NCI-H82 treated with DMSO at 0.1 percent for 48 hours (cell line): ENCODE results near the gene SLC39A13.

Experiments
- DNase-seq: peaks from one replicate; lab custom pipeline; 2025; ENCODE audit not compliant: unreplicated experiment; lab: John Stamatoyannopoulos, UW

The SLC39A13 gene

DNA sequence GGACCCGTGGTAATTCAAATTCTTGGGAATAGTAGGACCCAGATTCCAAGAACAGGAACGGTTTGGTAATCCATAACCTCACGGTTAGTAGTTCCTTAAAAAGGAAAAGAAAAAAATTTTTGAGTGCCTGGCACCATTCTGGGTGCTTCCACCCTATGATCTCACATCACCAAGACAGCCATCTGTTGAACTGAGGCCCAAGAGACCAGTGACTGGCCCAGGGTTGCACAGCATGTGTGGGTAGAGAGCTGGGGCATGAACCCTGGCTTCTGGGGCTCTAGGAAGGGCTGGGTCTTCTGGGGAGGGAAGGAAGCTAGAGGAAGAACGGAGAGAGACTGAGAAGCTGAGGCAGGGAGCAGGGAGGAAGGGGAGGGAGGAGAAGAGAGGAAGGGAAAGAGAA lies 25.3 kb upstream of the SLC39A13 start:
- no peak for DNase-seq

- DNase-seq = no peak
Observed at GRCh38 chr11:47384498-47384897, 23.9 kb upstream of the SLC39A13 start.

DNA sequence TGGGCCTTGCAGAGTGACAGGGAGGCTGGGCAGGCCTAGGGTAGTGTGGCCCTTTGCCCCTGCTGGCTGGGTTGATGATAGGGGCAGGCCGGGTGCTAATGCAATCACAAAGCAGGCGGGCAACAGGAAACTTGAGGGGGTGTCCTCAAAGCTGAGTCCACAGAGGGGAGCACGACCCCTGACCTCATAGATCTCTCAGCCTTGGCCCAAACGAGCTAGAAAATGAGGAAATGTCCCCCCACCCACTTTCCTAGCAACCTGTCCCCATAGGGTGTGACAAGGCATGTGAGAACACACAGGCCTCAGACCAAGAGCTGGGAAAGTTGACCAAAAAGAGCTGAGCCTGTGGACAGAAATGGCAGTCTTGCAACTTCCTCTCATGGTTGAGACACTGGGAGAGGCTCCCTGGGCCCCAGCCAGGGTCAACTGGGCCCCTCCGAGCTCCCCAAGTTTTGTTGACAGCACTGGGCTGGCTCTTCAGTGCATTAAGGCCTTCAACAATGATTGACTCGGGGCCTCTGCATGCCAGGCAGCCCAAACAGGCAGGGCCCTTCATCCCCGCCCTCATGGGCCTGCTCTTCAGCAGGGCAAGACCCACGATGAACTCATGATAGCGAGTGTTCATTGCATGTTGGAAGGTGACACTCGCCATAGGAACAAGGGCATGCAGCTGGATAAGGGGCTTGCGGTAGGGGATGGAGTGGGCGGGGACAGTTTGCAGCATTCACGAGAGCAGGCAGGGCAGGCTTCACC lies 20.3 kb upstream of the SLC39A13 start:
- no peak for DNase-seq

DNA sequence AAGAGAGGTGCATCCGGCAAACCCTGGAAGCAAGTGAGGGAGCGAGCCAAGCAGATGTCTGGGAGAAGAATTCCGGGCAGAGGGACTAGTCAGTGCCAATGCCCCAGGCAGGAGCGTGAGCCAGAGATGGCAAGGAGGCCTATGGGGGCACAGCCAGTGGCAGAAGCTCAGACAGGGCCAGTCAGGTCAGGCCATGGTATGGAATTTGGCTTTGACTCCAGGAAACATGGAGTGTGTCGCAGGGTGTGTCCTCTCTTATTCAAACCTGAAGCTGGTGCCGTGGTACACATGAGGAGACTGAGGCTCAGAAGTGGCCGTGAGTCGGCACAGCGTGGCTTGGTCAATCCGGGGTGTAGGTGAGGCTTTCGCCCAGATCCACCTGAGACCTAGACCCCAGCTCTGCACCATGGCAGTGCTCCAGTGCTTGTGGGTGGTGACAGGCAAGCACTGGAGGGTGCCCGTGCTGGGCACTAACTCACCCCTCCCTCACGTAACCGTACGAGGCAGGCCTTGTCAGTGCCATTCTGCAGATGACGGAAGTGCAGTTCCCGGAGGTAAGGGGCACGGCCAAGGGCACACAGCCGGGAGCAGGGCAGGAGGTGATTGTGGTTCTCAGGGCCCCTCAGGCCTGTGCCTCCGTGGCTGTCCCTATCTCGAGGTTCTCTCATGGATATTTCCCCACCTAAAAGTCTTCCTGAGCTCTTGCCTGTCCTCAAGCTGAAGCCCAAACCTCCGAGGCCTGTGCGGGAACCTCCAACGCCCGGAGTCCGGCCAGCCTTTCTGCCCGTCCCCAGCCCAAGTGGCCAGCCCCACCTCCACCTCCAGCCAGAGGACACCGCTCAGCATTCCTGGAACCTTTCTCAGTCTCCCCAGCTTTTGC lies 19.5 kb upstream of the SLC39A13 start:
- DNase-seq = no peak

- no peak for DNase-seq
Observed at GRCh38 chr11:47389577-47390421, 18.6 kb upstream of the SLC39A13 start.

DNA sequence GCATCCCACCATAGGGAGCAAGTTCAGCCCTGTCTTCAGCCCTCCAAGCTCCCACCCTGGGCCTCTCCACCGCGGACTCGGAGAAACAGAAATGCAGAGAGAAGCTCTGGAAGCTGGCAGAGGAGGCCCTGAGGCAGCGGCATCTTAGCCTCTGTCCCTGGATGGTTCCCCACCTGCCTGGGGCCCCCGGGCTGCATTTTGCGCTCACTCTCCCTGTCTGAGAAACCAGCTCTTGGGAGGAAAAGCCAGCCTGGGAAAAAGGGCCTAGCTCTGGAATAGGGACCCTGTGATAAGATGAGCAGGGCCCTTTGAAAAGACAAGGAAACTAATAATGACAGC lies 18.0 kb upstream of the SLC39A13 start:
- no peak for DNase-seq

- no peak for DNase-seq
Observed at GRCh38 chr11:47391077-47391583, 17.3 kb upstream of the SLC39A13 start.

GRCh38 chr11:47391711-47392432 lies 16.5 kb upstream of the SLC39A13 start:
- no peak for DNase-seq

- no peak for DNase-seq
Observed at GRCh38 chr11:47392546-47393162, 15.7 kb upstream of the SLC39A13 start.

GRCh38 chr11:47393163-47394049 lies 15.0 kb upstream of the SLC39A13 start:
- no peak for DNase-seq

- DNase-seq = no peak
Observed at GRCh38 chr11:47394050-47394321, 14.4 kb upstream of the SLC39A13 start.

DNA sequence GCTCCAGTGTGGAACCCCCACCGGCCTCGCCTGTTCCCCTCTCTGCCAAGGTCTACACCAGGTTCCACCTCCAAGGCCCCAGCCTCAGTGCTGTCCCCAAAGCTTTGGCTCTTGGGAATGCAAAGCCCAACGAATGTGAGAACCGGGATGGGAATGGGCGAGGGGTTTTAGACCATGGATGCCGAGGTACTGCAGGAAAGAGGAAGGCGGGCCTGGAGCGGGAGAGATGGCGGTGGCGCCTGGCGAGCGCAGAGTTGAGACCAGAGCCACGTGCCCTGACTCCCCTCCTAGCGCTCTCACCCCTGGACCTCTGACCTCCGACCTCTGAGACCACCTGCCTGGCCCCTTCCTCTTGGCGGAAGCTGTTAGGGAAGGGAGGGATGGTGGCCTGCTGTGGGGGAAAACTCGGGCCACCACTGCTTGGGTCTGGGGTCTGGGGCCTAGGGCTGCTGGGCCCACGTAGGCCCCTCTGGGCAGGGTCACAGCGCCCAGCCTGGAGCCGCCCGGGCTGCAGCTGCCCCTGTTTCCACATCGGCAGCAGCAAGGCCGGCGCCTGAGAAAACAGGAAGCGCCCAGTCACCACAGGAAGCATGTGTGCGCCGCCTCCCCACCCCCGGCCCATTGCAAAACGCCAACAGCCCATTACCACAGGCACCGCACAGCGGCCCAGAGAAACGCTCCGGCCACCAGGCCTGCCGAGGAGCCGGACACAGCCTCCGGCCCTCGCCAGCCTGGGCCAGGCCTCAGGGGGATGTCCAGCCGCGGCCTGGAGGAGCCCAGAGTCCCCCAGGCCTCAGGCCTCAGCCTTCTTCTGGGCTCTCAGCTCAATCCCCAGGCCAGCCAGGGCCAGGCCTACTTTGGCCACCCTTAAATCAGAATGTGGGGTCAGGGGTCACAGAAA lies 13.8 kb upstream of the SLC39A13 start:
- DNase-seq = no peak

GRCh38 chr11:47395223-47396048 lies 13.0 kb upstream of the SLC39A13 start:
- no peak for DNase-seq

DNA sequence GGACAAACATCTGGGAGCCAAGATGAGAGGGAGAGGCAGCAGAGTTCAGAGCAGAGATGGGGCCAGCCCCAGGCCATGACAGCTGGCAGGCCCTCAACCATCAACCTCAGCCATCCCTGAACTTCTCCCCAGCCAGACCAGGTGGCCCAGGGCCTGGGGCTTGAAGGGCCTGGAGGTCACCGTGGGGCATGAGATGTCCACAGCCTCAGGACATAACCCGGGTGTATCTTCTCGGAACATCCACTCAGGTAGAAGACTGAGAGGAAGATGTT lies 12.4 kb upstream of the SLC39A13 start:
- no peak for DNase-seq

DNA sequence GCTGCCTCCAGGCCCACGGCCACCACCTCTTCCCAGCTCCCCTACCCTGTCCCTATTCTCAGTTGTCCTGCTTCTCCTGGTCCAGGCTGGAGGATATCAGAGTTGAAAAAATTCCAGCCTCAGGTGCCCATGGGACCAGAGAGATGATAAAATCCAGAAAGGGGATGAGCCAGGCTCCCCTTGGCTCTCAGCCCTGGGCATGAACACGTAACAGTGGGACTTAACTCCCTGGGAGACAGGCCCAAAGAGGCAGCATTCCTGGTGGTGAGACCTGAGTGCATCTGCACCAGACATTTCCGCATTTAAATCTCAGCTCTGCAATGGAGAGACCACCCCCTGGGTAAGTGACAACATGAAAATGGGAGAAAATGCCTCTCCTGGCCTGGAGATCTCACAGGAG lies 10.4 kb upstream of the SLC39A13 start:
- no peak for DNase-seq

GRCh38 chr11:47398551-47398950 lies 9.8 kb upstream of the SLC39A13 start:
- no peak for DNase-seq

- no peak for DNase-seq
Observed at GRCh38 chr11:47399860-47400767, 8.3 kb upstream of the SLC39A13 start.
